Measurements from ENCODE around the gene TOMM70.

TOMM70 gene

DNA sequence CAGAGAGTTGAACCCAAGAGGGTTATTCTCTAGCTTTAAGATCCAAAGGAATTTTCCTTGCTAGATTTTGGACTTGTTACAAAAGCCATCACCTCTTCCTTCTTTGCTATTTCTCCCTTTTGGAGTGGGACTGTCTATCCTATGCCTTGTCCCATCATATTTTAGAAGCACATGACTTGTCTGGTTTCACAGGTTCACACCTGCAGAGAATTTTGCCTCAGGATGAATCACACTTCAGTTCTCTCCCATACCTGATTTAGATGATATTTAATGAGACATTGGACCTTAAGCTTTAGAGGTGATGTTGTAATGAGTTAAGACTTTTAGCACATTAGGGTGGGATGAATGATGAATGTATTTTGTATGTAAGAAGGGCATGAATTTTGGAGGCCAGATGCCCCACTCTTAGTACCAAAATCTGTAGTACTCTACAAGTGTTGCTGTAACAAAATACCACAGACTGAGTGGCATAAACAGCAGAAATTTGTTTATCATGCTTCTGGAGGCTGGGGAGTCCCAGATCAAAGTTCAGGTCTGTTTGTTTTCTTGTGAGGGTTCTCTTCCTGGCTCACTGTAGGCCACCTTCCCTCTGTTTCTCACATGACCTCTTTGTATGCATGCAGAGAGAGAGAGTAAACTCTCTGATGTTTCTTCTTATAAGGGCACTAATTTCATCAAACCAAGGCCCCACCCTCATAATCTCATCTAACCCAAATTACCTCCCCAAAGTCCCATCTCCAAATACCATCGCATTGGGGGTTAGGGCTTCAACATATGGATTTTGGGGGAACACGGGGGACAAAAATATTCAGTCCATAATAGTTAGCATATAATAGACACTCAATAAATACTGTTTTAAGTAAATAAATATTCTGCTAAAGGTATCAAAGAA is 10.4 kb upstream of the TOMM70 start:
- no peak for DNase-seq

GRCh38 chr3:100407977-100408532 is 7.2 kb upstream of the TOMM70 start:
- no peak for DNase-seq

- DNase-seq, result no peak
These were observed 6.3 kb upstream of the TOMM70 start for GRCh38 chr3:100407164-100407563.

GRCh38 chr3:100404250-100404548 is 3.3 kb upstream of the TOMM70 start:
- no peak for DNase-seq

DNA sequence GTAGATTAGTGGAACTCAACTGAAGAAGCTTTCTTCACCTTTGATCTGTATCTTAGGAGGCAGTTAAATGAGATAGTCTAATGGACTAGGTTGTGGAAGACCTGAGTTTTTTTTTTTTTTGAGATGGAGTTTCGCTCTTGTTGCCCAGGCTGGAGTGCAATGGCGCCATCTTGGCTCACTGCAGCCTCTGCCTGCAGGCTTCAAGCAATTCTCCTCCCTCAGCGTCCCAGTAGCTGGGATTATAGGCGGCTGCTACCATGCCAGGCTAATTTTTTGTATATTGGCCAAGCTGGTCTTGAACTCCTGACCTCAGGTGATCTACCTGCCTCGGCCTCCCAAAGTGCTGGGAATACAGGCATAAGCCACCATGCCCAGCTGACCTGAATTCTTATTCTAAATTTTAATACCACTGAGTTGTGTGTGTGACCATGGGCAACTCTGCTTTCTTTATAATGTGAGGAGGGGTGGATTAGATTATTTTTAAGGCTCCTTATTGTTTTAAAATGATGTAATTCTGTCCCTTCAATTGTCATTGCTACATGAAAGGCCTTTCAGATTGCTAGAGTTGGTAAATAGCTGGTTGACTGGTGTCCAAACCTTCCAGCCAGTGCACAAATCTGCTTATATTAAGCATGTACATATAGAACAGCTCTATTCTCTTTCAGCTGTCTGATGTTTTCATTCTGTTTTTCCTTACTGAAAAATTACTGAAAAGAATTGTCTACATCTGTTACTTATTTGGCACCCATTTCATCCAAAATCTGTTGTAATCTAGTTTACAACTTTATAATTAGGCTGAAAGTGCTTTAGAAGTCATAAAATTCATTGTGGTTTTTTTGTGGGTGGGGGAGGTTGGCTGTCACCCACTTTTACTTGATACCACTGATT is 2.7 kb upstream of the TOMM70 start:
- no peak for DNase-seq

GRCh38 chr3:100402891-100403290 is 2.0 kb upstream of the TOMM70 start:
- DNase-seq, result no peak

DNA sequence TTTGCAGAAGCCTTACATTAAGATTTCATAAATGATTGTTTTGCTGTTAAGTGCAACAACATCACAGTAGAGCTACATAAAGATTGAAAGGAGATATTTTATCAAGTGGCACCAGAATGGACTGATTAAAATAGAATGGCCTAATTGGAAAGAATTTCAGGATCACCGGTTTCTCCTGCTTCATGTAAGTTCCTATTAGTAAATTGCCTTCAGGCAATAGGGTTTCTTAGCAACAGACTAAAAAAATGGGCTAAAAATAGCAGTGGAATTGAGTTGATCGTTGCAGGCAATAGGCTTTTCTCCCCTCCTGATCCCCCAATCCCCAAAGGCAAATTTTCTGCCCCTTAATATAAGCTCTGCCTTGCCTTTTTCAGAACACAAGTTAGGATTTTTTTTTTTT is 1.4 kb upstream of the TOMM70 start:
- DNase-seq, result no peak

- DNase-seq, result peak in 1 of 2 donors; percentile 79
These were observed 769 bp upstream of the TOMM70 start for GRCh38 chr3:100401674-100402041.

GRCh38 chr3:100400419-100400779 is 490 bp downstream of the TOMM70 start:
- DNase-seq, result no peak

DNA sequence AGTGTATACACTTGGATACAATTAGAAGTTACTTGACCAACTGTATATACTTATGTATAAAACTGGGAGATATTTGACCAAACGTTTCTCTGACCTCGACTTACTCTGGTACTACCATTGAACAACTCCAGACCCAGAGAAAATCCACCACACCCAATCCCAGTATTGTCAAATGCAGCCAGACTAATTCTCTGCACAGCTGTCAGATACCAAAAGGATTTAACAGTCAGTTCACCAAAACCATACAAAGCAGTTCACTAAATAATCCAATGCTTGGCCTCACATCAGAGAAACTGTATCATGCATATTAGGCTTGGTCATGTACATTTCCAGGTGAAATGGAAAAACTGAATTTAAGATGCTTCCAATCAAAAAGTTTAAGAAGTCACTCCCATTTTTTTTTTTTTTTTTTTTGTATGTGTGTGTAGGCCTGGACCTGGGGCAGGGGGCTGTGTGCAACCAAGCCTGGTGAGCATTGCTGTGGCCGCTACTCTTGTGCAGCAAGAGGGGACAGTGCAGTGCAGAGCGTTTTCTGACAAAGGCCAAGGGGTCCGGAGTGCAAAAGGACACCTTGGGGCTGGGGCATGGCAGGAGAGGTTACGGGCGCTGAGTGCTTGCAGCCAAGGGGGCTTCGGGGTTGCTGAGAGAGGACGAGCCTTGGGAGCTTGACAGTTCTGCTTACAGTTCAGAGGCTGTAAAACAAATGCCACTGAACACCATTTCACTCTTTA is 1.4 kb downstream of the TOMM70 start:
- no peak for DNase-seq

DNA sequence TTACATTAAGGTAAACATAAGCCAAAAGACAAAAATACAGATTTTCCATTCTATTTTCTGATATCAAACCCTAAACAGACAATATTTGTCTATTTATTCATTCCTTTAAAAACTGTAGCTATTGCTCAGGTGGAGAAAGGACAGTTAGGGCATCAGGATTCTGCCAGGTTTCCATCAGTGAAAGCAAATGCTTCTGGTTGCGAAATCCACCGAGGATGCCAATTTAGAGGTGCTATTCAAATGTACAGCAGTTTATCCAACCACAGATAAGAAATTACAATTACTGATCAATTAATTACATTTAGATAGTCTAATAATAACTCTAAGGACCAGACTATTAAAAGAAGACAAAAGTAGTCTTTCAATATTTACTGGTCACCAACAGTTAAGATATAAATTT is 3.9 kb downstream of the TOMM70 start:
- no peak for DNase-seq

GRCh38 chr3:100395679-100396431 is 5.0 kb downstream of the TOMM70 start:
- DNase-seq, result no peak

GRCh38 chr3:100389025-100389424 is 11.9 kb downstream of the TOMM70 start:
- no peak for DNase-seq

- DNase-seq, result no peak
These were observed 14.3 kb downstream of the TOMM70 start for GRCh38 chr3:100386437-100387074.

- DNase-seq, result no peak
These were observed 16.0 kb downstream of the TOMM70 start for GRCh38 chr3:100384733-100385525.

DNA sequence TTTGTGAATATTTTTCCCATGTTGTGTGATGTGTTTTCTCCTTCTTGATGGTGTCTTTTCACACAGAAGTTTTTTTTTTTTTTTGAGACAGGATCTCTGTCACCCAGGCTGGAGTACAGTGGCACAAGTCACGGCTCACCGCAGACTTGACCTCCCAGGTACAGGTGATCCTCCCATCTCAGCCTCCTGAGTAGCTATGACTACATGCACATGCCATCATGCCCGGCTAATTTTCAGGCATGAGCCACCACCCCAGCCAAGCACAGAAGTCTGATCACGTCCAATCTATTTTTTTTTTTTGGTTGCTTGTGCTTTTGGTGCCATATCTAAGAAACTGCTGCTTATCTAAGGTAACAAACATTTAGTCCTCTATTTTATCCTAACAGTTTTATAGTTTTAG is 24.6 kb downstream of the TOMM70 start:
- DNase-seq, result no peak

DNA sequence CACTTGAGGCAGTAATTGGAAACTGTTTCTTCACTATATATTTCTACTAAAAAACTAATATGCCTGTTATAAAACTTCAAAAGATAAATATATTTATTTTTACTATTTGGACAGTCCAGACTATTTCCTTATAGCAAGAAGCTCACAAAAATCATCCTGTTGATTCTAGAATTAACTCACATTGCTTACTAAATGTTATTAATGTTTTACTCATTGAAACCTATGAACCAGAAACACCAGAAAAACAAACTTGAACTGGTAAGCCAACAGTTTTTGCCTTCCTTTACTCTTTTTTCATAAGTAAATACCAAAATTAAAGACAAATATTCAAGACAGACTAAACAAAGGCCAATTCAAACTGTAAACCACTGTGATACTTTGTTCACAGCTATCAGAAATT is 26.4 kb downstream of the TOMM70 start:
- no peak for DNase-seq

GRCh38 chr3:100370756-100371155 is 30.1 kb downstream of the TOMM70 start:
- no peak for DNase-seq

DNA sequence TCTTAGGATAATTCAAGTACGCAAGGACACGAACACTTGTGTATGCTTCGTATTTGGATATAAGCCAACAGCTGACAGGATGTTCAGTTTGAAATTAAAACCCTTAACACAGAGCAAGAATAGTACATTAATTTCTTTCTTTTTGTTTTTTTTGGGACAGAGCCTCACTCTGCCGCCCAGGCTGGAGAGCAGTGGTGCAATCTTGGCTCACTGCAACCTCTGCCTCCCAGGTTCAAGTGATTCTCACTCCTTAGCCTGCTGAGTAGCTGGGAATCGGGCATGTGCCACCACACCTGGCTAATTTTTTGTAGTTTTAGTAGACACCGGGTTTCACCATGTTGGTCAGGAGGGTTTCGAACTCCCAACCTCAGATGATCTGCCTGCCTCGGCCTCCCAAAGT is 32.4 kb downstream of the TOMM70 start:
- DNase-seq, result no peak

DNA sequence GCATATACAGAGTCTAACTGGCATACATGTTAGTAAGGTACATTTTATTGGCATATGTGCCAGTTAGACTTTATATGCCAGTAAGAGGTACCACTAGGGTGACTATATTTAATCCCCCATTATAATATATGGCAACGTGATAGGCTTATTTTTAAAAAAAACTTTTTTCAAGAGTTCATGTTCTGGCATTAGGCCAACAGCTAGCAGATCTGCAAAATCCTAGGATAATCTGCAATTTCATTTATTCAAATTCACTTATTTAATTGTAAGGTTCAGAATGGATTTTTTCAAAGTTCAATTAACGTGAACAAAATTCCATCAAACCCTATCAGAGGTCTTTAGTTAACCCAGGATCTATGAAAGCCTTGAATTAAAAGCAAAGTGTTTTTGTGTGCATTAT is 34.5 kb downstream of the TOMM70 start:
- no peak for DNase-seq

DNA sequence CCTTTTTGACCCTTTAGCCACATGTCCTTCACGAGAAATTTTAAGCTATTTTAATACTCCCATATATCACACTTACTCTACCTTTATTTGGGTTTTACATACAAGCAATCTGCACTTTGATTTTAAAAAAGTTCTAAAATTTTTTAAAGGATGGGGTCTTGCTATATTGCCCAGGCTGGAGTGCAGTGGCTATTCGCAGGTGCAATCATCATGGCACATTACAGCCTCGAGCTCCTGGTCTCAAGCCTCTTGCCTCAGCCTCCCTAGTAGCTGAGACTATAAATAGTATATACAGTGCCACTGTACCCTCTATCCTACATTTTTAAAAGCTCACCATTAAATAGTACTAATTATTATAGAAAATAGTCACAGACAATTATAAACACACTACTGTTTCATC is 36.5 kb downstream of the TOMM70 start:
- DNase-seq, result no peak

Measured in hippocampal formation (tissue), 2 donors.